Stomach (tissue), 9 donors: ENCODE results near the gene SHF. TPM values are rescaled to one million over a fixed set of nuclear protein-coding genes. Genes with fewer than 3 reads are reported as not detected.

Source experiments
- DNase-seq, 2 donors: peaks; one replicate each; pipeline versions ENCODE4 v3.0.0 to v3.0.0-alpha.2; 2013 to 2019
- H3K27ac ChIP-seq, 5 donors: fragments of 200-600 bp in 4 of 5; sonication (generic) in 4 of 5; one replicate each; pipeline ENCODE4 v1.5.1; 2013 to 2019; ENCODE audit warnings: mild to moderate bottlenecking in 1 of 5, moderate library complexity in 1 of 5
- H3K27me3 ChIP-seq, 3 donors: fragments of 200-600 bp; sonication (generic); one replicate each; pipeline ENCODE4 v1.5.1; 2017 to 2019; ENCODE audit warnings: mixed run types in 1 of 3
- H3K36me3 ChIP-seq, 4 donors: fragments of 200-600 bp; sonication (generic); 1 replicate in 3 of 4; 2 replicates in 1 of 4; pipeline ENCODE4 v1.5.1; 2016 to 2019
- H3K4me1 ChIP-seq, 4 donors: fragments of 200-600 bp; sonication (generic); one replicate each; pipeline ENCODE4 v1.5.1; 2016 to 2019
- H3K4me3 ChIP-seq, 4 donors: fragments of 200-600 bp; sonication (generic) in 3 of 4; one replicate each; pipeline ENCODE4 v1.5.1; 2016 to 2019; ENCODE audit warnings: mild to moderate bottlenecking in 1 of 4
- H3K9me3 ChIP-seq, 4 donors: fragments of 200-600 bp; sonication (generic); one replicate each; pipeline ENCODE4 v1.5.1; 2016 to 2019
- EP300 ChIP-seq: sonication (generic); formaldehyde crosslinking; IDR thresholded peaks from one replicate; pipeline ENCODE4 v1.6.1; 2017; ENCODE audit warnings: antibody characterized with exemption
- POLR2A ChIP-seq, 4 donors: fragments of 450-650 bp; IDR thresholded peaks; one replicate each; pipeline ENCODE4 v1.6.1; 2016; ENCODE audit warnings: antibody characterized with exemption in 4 of 4, control low read depth in 2 of 4, mild to moderate bottlenecking in 1 of 4, moderate library complexity in 1 of 4
- POLR2AphosphoS5 ChIP-seq, 3 donors: sonication (generic); formaldehyde crosslinking; IDR thresholded peaks; one replicate each; pipeline ENCODE4 v1.6.1; 2016; ENCODE audit warnings: antibody characterized with exemption in 3 of 3
- WGBS, 5 donors: extraction: QIAGEN DNeasy Blood & Tissue Kit in 3 of 5; methylation state at CpG; one replicate each; pipeline versions ENCODE4 v1.1.5 to v1.1.7; 2013 to 2018; 5-methylcytosine and 5-hydroxymethylcytosine counted together
- intact Hi-C: fragments of 100-400 bp; cut with DNase I; formaldehyde crosslinking; loops from one replicate; pipeline ENCODE4 v1.15.1; 2023; ENCODE audit warnings: low total_unique reads
- polyA plus RNA-seq, 3 donors: library from polyadenylated mRNA; stranded (reverse); fragments of 200-250 nt; gene quantifications; one replicate each; pipeline ENCODE4 v1.2.3, GENCODE V29; 2013
- total RNA-seq, 5 donors: library from RNA; depleted of rRNA; stranded (reverse); fragments of >200 nt; gene quantifications; one replicate each; pipeline versions ENCODE4 v1.1.0 to v1.2.3, GENCODE V29; 2014 to 2016
- TF ChIP-seq, protein P1 (sequence below), 7 experiments: fragments of 450-650 bp in 4 of 7; fragments of 200-600 bp in 3 of 7; sonication (generic) in 3 of 7; IDR thresholded peaks; one replicate each; pipeline ENCODE4 v1.5.1; 2016 to 2019; ENCODE audit warnings: antibody characterized with exemption in 7 of 7, control low read depth in 2 of 7, mild to moderate bottlenecking in 1 of 7
- donor health status: healthy with polysubstance abuse.
- donor health status: Bipolar disorder and iron deficiency.
- donor health status: healthy.

Gene SHF
- total and polyA plus RNA-seq, 8 donors: 0.43 to 15.9 (median 6.1) TPM

- intact Hi-C loops: no loop called here
- Histone ChIP-seq H3K9me3 (no peaks in the 10 kb centered on the region), H3K27me3 (no peaks in the 10 kb centered on the region), H3K27ac (no peak overlapping the region), H3K4me1 (peaks cover 6 to 27% (median 17%) of the 10 kb centered on the region in 4 donors), H3K4me3 (no peak overlapping the region), H3K36me3 (peaks cover 0 to 4% (median 1%) of the 10 kb centered on the region in 4 donors)
- WGBS, 5 donors: 68 to 88% (median 76%) methylated on average over 4 to 7 of the region's 7 CpGs
- TF ChIP-seq, protein P1, sequence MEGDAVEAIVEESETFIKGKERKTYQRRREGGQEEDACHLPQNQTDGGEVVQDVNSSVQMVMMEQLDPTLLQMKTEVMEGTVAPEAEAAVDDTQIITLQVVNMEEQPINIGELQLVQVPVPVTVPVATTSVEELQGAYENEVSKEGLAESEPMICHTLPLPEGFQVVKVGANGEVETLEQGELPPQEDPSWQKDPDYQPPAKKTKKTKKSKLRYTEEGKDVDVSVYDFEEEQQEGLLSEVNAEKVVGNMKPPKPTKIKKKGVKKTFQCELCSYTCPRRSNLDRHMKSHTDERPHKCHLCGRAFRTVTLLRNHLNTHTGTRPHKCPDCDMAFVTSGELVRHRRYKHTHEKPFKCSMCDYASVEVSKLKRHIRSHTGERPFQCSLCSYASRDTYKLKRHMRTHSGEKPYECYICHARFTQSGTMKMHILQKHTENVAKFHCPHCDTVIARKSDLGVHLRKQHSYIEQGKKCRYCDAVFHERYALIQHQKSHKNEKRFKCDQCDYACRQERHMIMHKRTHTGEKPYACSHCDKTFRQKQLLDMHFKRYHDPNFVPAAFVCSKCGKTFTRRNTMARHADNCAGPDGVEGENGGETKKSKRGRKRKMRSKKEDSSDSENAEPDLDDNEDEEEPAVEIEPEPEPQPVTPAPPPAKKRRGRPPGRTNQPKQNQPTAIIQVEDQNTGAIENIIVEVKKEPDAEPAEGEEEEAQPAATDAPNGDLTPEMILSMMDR (IDR thresholded peaks at IDR 0.05): no peak
- TF ChIP-seq POLR2A (IDR thresholded peaks at IDR 0.05): no peak
- no peak for TF ChIP-seq EP300
- no peak for TF ChIP-seq POLR2AphosphoS5 (IDR thresholded peaks at IDR 0.05)
- no peak for DNase-seq
Measured at GRCh38 chr15:45180201-45180600, 7.6 kb downstream of the SHF start.

DNA sequence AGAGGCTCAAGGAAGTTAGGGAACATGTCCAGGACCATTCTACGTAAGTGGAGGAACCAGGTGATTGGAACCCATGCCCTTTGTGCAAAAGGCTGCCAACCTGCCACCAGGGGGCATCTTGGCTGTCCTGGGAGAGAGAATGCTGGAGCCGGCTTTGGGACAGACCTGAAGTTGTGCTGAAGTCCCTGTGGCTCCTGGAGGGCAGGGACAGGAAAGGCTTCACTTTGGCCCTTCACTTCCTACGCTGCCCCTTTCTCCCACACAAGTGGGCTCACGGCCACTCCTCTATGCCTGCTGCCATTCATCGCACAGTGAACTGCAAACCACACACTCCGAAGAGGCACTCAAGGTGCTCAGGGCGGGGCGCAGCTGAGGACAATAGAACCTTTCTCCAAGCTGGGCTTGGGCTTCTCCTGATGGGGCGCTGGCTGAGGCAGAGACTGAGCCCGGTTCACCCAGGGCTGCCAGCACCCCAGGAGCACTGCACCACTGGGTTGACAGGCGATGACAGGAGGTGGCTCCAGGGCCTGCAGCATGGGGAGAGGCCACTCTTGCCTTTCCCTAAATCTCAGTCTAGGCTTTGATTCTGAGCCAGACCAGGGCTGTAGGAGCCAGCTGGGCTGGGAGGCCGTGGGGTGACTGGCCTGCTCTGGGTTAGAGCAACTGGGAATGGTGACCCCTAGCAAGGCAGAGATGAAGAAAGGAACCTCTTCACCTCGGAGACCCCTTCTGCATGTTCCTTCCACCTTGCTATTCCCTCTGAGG is 8.4 kb downstream of the SHF start:
- no peak overlapping the region for H3K4me3 ChIP-seq
- 46 to 77% (median 55%) methylated on average over 12 to 13 of the region's 13 CpGs for WGBS, 5 donors
- peak in 1 of 2 donors; percentile 59 for DNase-seq
- TF ChIP-seq, protein P1 (IDR thresholded peaks at IDR 0.05): peak in 4 of 7 experiments; percentile 26 to 52 (median 39)
- TF ChIP-seq POLR2A (IDR thresholded peaks at IDR 0.05) (no peak), EP300 (no peak), POLR2AphosphoS5 (IDR thresholded peaks at IDR 0.05) (no peak)
- H3K27me3 ChIP-seq: no peaks in the 10 kb centered on the region
- H3K27ac ChIP-seq: no peak overlapping the region
- intact Hi-C loops: no loop called here
- H3K9me3 ChIP-seq: no peaks in the 10 kb centered on the region
- H3K36me3 ChIP-seq: peaks cover 0 to 10% (median 6%) of the 10 kb centered on the region in 4 donors
- peaks cover 6 to 19% (median 12%) of the 10 kb centered on the region in 4 donors for H3K4me1 ChIP-seq

- Histone ChIP-seq H3K4me1 (peaks cover 6 to 14% (median 8%) of the 10 kb centered on the region in 4 donors), H3K27me3 (no peaks in the 10 kb centered on the region), H3K27ac (no peak overlapping the region), H3K4me3 (no peak overlapping the region), H3K9me3 (no peaks in the 10 kb centered on the region), H3K36me3 (peaks cover 0 to 28% (median 23%) of the 10 kb centered on the region in 4 donors)
- DNase-seq: no peak
- 73 to 93% (median 88%) methylated on average over 3 of the region's 3 CpGs for WGBS, 5 donors
- intact Hi-C loops: no loop called here
- TF ChIP-seq EP300 (no peak), POLR2AphosphoS5 (IDR thresholded peaks at IDR 0.05) (no peak), POLR2A (IDR thresholded peaks at IDR 0.05) (no peak)
- TF ChIP-seq, protein P1 (IDR thresholded peaks at IDR 0.05): no peak
Measured at GRCh38 chr15:45177285-45177684, 10.5 kb downstream of the SHF start.

DNA sequence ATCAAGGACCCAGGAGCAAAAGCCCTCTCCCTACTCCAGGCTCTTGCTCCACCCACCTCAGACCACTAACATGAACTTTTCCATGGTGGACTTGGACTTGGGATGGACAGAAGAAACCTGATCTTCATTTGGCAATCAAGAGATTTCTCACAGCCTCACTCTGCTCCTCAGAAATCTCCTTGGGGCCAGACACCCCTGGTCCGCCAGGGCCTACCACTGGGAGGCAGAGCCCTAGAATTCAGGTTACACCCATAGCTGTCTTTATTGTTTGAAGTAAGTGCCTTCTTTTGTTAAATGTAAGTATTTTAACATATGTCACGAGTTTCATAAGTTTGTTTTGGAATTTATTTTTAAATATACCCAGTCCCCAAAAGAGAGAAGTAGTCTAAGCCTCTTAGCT is 13.2 kb downstream of the SHF start:
- Histone ChIP-seq H3K4me3 (no peak overlapping the region), H3K27ac (no peak overlapping the region), H3K4me1 (peaks cover under 1 to 6% (median 5%) of the 10 kb centered on the region in 4 donors), H3K27me3 (no peaks in the 10 kb centered on the region), H3K36me3 (peaks cover 0 to 34% (median 27%) of the 10 kb centered on the region in 4 donors), H3K9me3 (no peaks in the 10 kb centered on the region)
- no peak for TF ChIP-seq POLR2A (IDR thresholded peaks at IDR 0.05)
- TF ChIP-seq, protein P1 (IDR thresholded peaks at IDR 0.05): no peak
- TF ChIP-seq EP300: no peak
- no peak for TF ChIP-seq POLR2AphosphoS5 (IDR thresholded peaks at IDR 0.05)
- intact Hi-C loops: no loop called here
- no peak for DNase-seq
- WGBS, 5 donors: 78 to 93% (median 90%) methylated on average over 2 of the region's 2 CpGs
